ENCODE data around the gene HOXC6.
A peak's percentile ranks its signal among the peaks of the same experiment; 100 is the strongest.

HOXC6 gene

GRCh38 chr12:54002915-54003389, 25.3 kb upstream of the HOXC6 start:
- no peak for DNase-seq

GRCh38 chr12:54003625-54004024, 24.6 kb upstream of the HOXC6 start:
- DNase-seq: no peak

- DNase-seq: no peak
Observed at GRCh38 chr12:54004063-54004840, 24.0 kb upstream of the HOXC6 start.

- DNase-seq: no peak
Observed at GRCh38 chr12:54004841-54005530, 23.3 kb upstream of the HOXC6 start.

- DNase-seq: no peak
Observed at GRCh38 chr12:54005531-54005852, 22.7 kb upstream of the HOXC6 start.

- DNase-seq: peak; percentile 78
Observed at GRCh38 chr12:54005853-54006558, 22.2 kb upstream of the HOXC6 start.

GRCh38 chr12:54006559-54007220, 21.6 kb upstream of the HOXC6 start:
- no peak for DNase-seq

- DNase-seq: no peak
Observed at GRCh38 chr12:54007538-54008259, 20.5 kb upstream of the HOXC6 start.

GRCh38 chr12:54008260-54008552, 20.0 kb upstream of the HOXC6 start:
- DNase-seq: no peak

- DNase-seq: no peak
Observed at GRCh38 chr12:54009171-54010052, 18.8 kb upstream of the HOXC6 start.

GRCh38 chr12:54010053-54010971, 17.9 kb upstream of the HOXC6 start:
- no peak for DNase-seq

GRCh38 chr12:54010972-54011664, 17.1 kb upstream of the HOXC6 start:
- no peak for DNase-seq

GRCh38 chr12:54011665-54012532, 16.3 kb upstream of the HOXC6 start:
- no peak for DNase-seq

GRCh38 chr12:54012631-54013409, 15.4 kb upstream of the HOXC6 start:
- no peak for DNase-seq

- DNase-seq: no peak
Observed at GRCh38 chr12:54014377-54015017, 13.7 kb upstream of the HOXC6 start.

- DNase-seq: no peak
Observed at GRCh38 chr12:54015018-54015931, 13.0 kb upstream of the HOXC6 start.

Measured in stimulated activated naive CD4-positive, alpha-beta T cell treated with Interleukin-2 at 50 U/mL for 16 hours (primary cell).